MM.1S (cell line): Measurements from ENCODE around the gene SLC25A31.

Experiments
- EZH2 ChIP-seq: fragments of 300-600 bp; sonication (generic); optimal IDR thresholded peaks from 2 replicates; pipeline ENCODE3; 2017; ENCODE audit warnings: low read depth, mild to moderate bottlenecking, antibody characterized with exemption, low read length, mixed read lengths
- TF ChIP-seq, protein P1 (sequence below): fragments of 300-600 bp; sonication (generic); IDR thresholded peaks from 2 replicates; pipeline ENCODE4 v1.5.1; 2016; ENCODE audit warnings: antibody characterized with exemption, low read length, mixed read lengths

DNA sequence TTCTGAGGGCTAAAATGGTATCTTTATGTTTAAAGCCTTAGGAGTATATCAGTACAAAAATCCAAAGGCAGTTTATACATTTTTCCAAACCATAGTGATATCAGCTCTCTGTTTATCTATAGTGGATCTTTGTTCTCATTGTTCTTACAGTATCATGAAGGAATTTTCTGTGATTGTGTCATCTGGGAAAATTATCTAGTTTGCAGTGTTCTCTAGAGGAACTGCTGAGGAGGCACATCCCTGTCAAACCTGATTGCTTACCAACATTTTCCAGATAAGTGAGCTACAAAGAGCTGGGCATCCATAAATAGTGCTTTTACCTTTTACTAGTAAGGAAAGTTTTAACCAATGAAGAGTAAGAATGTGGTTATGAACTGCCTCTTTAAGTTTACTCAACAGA is 44.9 kb upstream of the SLC25A31 start:
- TF ChIP-seq, protein P1, sequence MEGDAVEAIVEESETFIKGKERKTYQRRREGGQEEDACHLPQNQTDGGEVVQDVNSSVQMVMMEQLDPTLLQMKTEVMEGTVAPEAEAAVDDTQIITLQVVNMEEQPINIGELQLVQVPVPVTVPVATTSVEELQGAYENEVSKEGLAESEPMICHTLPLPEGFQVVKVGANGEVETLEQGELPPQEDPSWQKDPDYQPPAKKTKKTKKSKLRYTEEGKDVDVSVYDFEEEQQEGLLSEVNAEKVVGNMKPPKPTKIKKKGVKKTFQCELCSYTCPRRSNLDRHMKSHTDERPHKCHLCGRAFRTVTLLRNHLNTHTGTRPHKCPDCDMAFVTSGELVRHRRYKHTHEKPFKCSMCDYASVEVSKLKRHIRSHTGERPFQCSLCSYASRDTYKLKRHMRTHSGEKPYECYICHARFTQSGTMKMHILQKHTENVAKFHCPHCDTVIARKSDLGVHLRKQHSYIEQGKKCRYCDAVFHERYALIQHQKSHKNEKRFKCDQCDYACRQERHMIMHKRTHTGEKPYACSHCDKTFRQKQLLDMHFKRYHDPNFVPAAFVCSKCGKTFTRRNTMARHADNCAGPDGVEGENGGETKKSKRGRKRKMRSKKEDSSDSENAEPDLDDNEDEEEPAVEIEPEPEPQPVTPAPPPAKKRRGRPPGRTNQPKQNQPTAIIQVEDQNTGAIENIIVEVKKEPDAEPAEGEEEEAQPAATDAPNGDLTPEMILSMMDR = no peak
- TF ChIP-seq EZH2 = no peak
